CD14-positive monocyte (primary cell): ENCODE data around the gene PPP1R3C. TPM values are rescaled to one million over a fixed set of nuclear protein-coding genes. Genes with fewer than 3 reads are reported as not detected.

ENCODE experiments used
- DNase-seq, 3 donors: peaks; one replicate each; pipeline ENCODE4 v3.0.0-alpha.2; 2011 to 2022
- H2AFZ ChIP-seq: 2 replicates; pipeline ENCODE4 v1.6.0; 2012; ENCODE audit warnings: mild to moderate bottlenecking, low read depth, low read length, inconsistent platforms; ENCODE audit not compliant: insufficient read depth, poor library complexity, severe bottlenecking
- H3K27ac ChIP-seq, 2 donors: 1 replicate in 1 of 2; 2 replicates in 1 of 2; pipeline ENCODE4 v1.5.1; 2012 to 2013; ENCODE audit warnings: low read length in 2 of 2, control low read depth in 1 of 2, inconsistent platforms in 1 of 2, low read depth in 1 of 2, mild to moderate bottlenecking in 1 of 2
- H3K27me3 ChIP-seq, 2 donors: one replicate each; pipeline versions ENCODE4 v1.6.0 to v1.6.1; 2011 to 2013; ENCODE audit warnings: low read length in 2 of 2; ENCODE audit not compliant: control insufficient read depth in 2 of 2, insufficient read depth in 2 of 2
- H3K36me3 ChIP-seq, 2 donors: replicated peaks in 1 of 2; 1 replicate in 1 of 2; 2 replicates in 1 of 2; pipeline versions ENCODE4 v1.5.1 to v1.6.1; 2012 to 2013; ENCODE audit warnings: low read length in 2 of 2, control low read depth in 1 of 2, inconsistent platforms in 1 of 2, mild to moderate bottlenecking in 1 of 2; ENCODE audit not compliant: insufficient read depth in 2 of 2, control insufficient read depth in 1 of 2
- H3K4me1 ChIP-seq, 2 donors: 1 replicate in 1 of 2; 2 replicates in 1 of 2; pipeline versions ENCODE4 v1.5.1 to v1.6.1; 2012 to 2013; ENCODE audit warnings: low read length in 2 of 2, control low read depth in 1 of 2, inconsistent platforms in 1 of 2, mild to moderate bottlenecking in 1 of 2, moderate library complexity in 1 of 2; ENCODE audit not compliant: insufficient read depth in 2 of 2, control insufficient read depth in 1 of 2
- H3K4me2 ChIP-seq: replicated peaks from 2 replicates; pipeline ENCODE3; 2012; ENCODE audit warnings: low read length, moderate library complexity, mild to moderate bottlenecking; ENCODE audit not compliant: poor library complexity, severe bottlenecking; ENCODE audit errors: extremely low read depth
- H3K4me3 ChIP-seq, 3 experiments: fragments of 200-600 bp in 1 of 3; sonication (generic) in 1 of 3; replicated peaks in 1 of 3; 1 replicate in 2 of 3; 2 replicates in 1 of 3; pipeline ENCODE4 v1.5.1; 2011 to 2013; ENCODE audit warnings: low read length in 3 of 3, mild to moderate bottlenecking in 3 of 3, control low read depth in 2 of 3, low read depth in 2 of 3, inconsistent platforms in 1 of 3, moderate library complexity in 1 of 3
- H3K79me2 ChIP-seq: 2 replicates; pipeline ENCODE4 v1.6.0; 2012; ENCODE audit warnings: mild to moderate bottlenecking, control low read depth, inconsistent platforms, low read length, moderate library complexity; ENCODE audit not compliant: insufficient read depth
- H3K9ac ChIP-seq: 2 replicates; pipeline ENCODE4 v1.6.0; 2017; ENCODE audit warnings: low read length, mild to moderate bottlenecking; ENCODE audit not compliant: insufficient read depth, poor library complexity, severe bottlenecking
- H3K9me3 ChIP-seq, 2 donors: replicated peaks in 1 of 2; 1 replicate in 1 of 2; 2 replicates in 1 of 2; pipeline versions ENCODE4 v1.5.1 to v1.6.1; 2012 to 2013; ENCODE audit warnings: low read length in 2 of 2, control low read depth in 1 of 2; ENCODE audit not compliant: control insufficient read depth in 1 of 2, insufficient read depth in 1 of 2
- H4K20me1 ChIP-seq: 2 replicates; pipeline ENCODE4 v1.6.0; 2012; ENCODE audit warnings: mild to moderate bottlenecking, low read length, control low read depth, moderate library complexity; ENCODE audit not compliant: insufficient read depth
- H3K27ac Mint-ChIP-seq, 7 donors: one replicate each; pipeline ENCODE4 v1.8.0; 2020; ENCODE audit warnings: mild to moderate bottlenecking in 7 of 7, mixed read lengths in 7 of 7, moderate library complexity in 6 of 7, inconsistent platforms in 2 of 7
- H3K27me3 Mint-ChIP-seq, 3 donors: one replicate each; pipeline ENCODE4 v1.8.0; 2021 to 2022; ENCODE audit warnings: low read depth in 3 of 3, mild to moderate bottlenecking in 3 of 3, mixed read lengths in 3 of 3, moderate library complexity in 3 of 3, inconsistent platforms in 1 of 3
- H3K36me3 Mint-ChIP-seq, 2 donors: one replicate each; pipeline ENCODE4 v1.8.0; 2020; ENCODE audit warnings: mixed read lengths in 2 of 2, inconsistent platforms in 1 of 2, mild to moderate bottlenecking in 1 of 2
- H3K4me1 Mint-ChIP-seq: one replicate; pipeline ENCODE4 v1.8.0; 2020; ENCODE audit warnings: mild to moderate bottlenecking, mixed read lengths
- H3K4me3 Mint-ChIP-seq, 2 donors: one replicate each; pipeline ENCODE4 v1.8.0; 2020; ENCODE audit warnings: mild to moderate bottlenecking in 2 of 2, mixed read lengths in 2 of 2, moderate library complexity in 1 of 2
- H3K9me3 Mint-ChIP-seq, 7 donors: one replicate each; pipeline ENCODE4 v1.8.0; 2020 to 2022; ENCODE audit warnings: mixed read lengths in 7 of 7, mild to moderate bottlenecking in 6 of 7, moderate library complexity in 6 of 7, inconsistent platforms in 2 of 7
- CTCF ChIP-seq: fragments of 200-600 bp; IDR thresholded peaks from one replicate; pipeline ENCODE4 v1.8.0; 2022; ENCODE audit warnings: antibody characterized with exemption, mild to moderate bottlenecking
- WGBS: methylation state at CpG from one replicate; pipeline ENCODE4 v1.1.5; 2013; ENCODE audit warnings: missing lambda C conversion rate; ENCODE audit not compliant: insufficient coverage; 5-methylcytosine and 5-hydroxymethylcytosine counted together
- intact Hi-C, 2 donors: fragments of 100-400 bp; cut with micrococcal nuclease; formaldehyde crosslinking; loops; one replicate each; pipeline versions ENCODE4 v1.15.0 to v1.15.1; 2023
- polyA plus RNA-seq, 3 donors: library from polyadenylated mRNA; depleted of rRNA in 1 of 3; unstranded in 2 of 3; stranded (reverse) in 1 of 3; fragments of 300-500 nt in 2 of 3; fragments of >200 nt in 1 of 3; fragmentation: Illumina TruSeq in 2 of 3; gene quantifications; 1 replicate in 2 of 3; 2 replicates in 1 of 3; pipeline ENCODE4 v1.2.3, GENCODE V29; 2012 to 2021

PPP1R3C gene
- polyA plus RNA-seq, 3 donors, result not detected

- H3K27me3 Mint-ChIP-seq, result peaks cover 18 to 34% (median 22%) of the 10 kb centered on the region in 3 donors
Measured at GRCh38 chr10:91628383-91628782, 4.5 kb downstream of the PPP1R3C start.

GRCh38 chr10:91627344-91628102 is 5.3 kb downstream of the PPP1R3C start:
- Histone ChIP-seq H3K9ac (no peak overlapping the region), H3K9me3 (peaks cover 0 to 1% of the 10 kb centered on the region in 2 donors), H3K27me3 (peaks cover 12 to 21% of the 10 kb centered on the region in 2 donors), H3K4me1 (peaks cover 0 to under 1% of the 10 kb centered on the region in 2 donors), H3K27ac (no peak overlapping the region), H3K79me2 (no peaks in the 10 kb centered on the region), H3K4me3 (no peak overlapping the region), H2AFZ (no peak overlapping the region), H3K36me3 (no peaks in the 10 kb centered on the region), H4K20me1 (no peaks in the 10 kb centered on the region), H3K4me2 (no peak overlapping the region)
- no peak for TF ChIP-seq CTCF
- H3K9me3 Mint-ChIP-seq, result peaks cover 0 to 8% (median 4%) of the 10 kb centered on the region in 7 donors
- 70% methylated on average over 2 of the region's 7 CpGs for WGBS
- no peaks in the 10 kb centered on the region for H3K4me1 Mint-ChIP-seq
- H3K27ac Mint-ChIP-seq, result peak overlapping the region in 1 of 7 donors; percentile 5
- DNase-seq, result no peak
- intact Hi-C loops, result no loop called here
- no peak overlapping the region for H3K4me3 Mint-ChIP-seq
- H3K36me3 Mint-ChIP-seq, result no peaks in the 10 kb centered on the region
- H3K27me3 Mint-ChIP-seq, result peaks cover 10 to 26% (median 14%) of the 10 kb centered on the region in 3 donors

More at GRCh38 chr10:91628383-91628782, 4.5 kb downstream of the PPP1R3C start:
- no peak overlapping the region for H3K9ac ChIP-seq
- Mint-ChIP-seq H3K36me3 (peaks cover 0 to under 1% of the 10 kb centered on the region in 2 donors), H3K27ac (no peak overlapping the region), H3K4me3 (no peak overlapping the region), H3K9me3 (peaks cover 0 to 9% (median 4%) of the 10 kb centered on the region in 7 donors), H3K4me1 (peaks cover 6% of the 10 kb centered on the region)
- DNase-seq, result no peak
- H3K79me2 ChIP-seq, result no peaks in the 10 kb centered on the region
- peaks cover 20 to 30% of the 10 kb centered on the region in 2 donors for H3K27me3 ChIP-seq
- H3K4me1 ChIP-seq, result peaks cover 8 to 9% of the 10 kb centered on the region in 2 donors
- 80% methylated on average over 1 of the region's 1 CpG for WGBS
- H3K4me2 ChIP-seq, result no peak overlapping the region
- H3K4me3 ChIP-seq, result no peak overlapping the region
- H3K36me3 ChIP-seq, result no peaks in the 10 kb centered on the region
- H3K9me3 ChIP-seq, result peaks cover 0 to 7% of the 10 kb centered on the region in 2 donors
- intact Hi-C loops, result no loop called here
- no peaks in the 10 kb centered on the region for H4K20me1 ChIP-seq
- TF ChIP-seq CTCF, result no peak
- no peak overlapping the region for H2AFZ ChIP-seq
- no peak overlapping the region for H3K27ac ChIP-seq
